HepG2 (cell line): ENCODE results near the gene SEC31A. TPM values are rescaled to one million over a fixed set of nuclear protein-coding genes. Genes with fewer than 3 reads are reported as not detected.

Source experiments
- ATAC-seq: fragments of 200-7000 bp; cut with Tn5 transposase; 3 replicates; pipeline ENCODE4 v1.9.1; 2020; ENCODE audit warnings: mild to moderate bottlenecking, moderate library complexity
- BruUV-seq: library from RNA; stranded (reverse); fragments of 400-500 nt; replicated peaks from 2 replicates; lab custom pipeline; 2021; lab: Mats Ljungman, UMichigan
- CTCF ChIA-PET: fragments of 300-600 bp; formaldehyde crosslinking; extraction: SDS; loops from one replicate; lab custom pipeline; 2021; ENCODE audit warnings: low total read pairs, inconsistent platforms, low intra/inter-chr PET ratio; lab: Yijun Ruan, JAX
- POLR2A ChIA-PET: fragments of 350-600 bp; sonication (Branson Sonifier 250); formaldehyde crosslinking; loops from one replicate; lab custom pipeline; 2020; ENCODE audit warnings: antibody characterized with exemption, inconsistent platforms; lab: Yijun Ruan, JAX
- DNase-seq: peaks from one replicate; pipeline ENCODE4 v3.0.0-alpha.2; 2015; ENCODE audit warnings: low spot score
- FAIRE-seq: peaks from 3 replicates; lab custom pipeline; 2011; peaks lifted over from hg19 to GRCh38; lab: Jason Lieb, UNC
- H2AFZ ChIP-seq: one replicate; pipeline ENCODE4 v1.6.1; 2011; ENCODE audit warnings: low read length, inconsistent platforms
- H3K27ac ChIP-seq: fragments of 300-600 bp; 3 replicates; pipeline ENCODE4 v1.8.0; 2011; ENCODE audit warnings: mixed run types, mild to moderate bottlenecking, mixed read lengths, low read length, inconsistent platforms; ENCODE audit not compliant: insufficient read depth; ENCODE audit errors: extremely low read length
- H3K27me3 ChIP-seq, 2 experiments: fragments of 200-600 bp in 1 of 2; 2 replicates in 1 of 2; 3 replicates in 1 of 2; pipeline versions ENCODE4 v1.6.0 to v1.8.0; 2011; ENCODE audit warnings: low read length in 2 of 2, mild to moderate bottlenecking in 2 of 2, moderate library complexity in 2 of 2, inconsistent platforms in 1 of 2; ENCODE audit not compliant: insufficient read depth in 2 of 2, control insufficient read depth in 1 of 2
- H3K36me3 ChIP-seq, 2 experiments: fragments of 200-600 bp in 1 of 2; replicated peaks in 1 of 2; 2 replicates in 1 of 2; 3 replicates in 1 of 2; pipeline versions ENCODE4 v1.5.1 to v1.8.0; 2011; ENCODE audit warnings: low read length in 2 of 2, inconsistent platforms in 1 of 2; ENCODE audit not compliant: insufficient read depth in 2 of 2, control insufficient read depth in 1 of 2
- H3K4me1 ChIP-seq: 2 replicates; pipeline ENCODE4 v1.5.1; 2012; ENCODE audit warnings: low read length, inconsistent platforms; ENCODE audit not compliant: insufficient read depth
- H3K4me2 ChIP-seq: 2 replicates; pipeline ENCODE4 v1.6.0; 2011; ENCODE audit warnings: low read depth, low read length, inconsistent platforms
- H3K4me3 ChIP-seq, 3 experiments: fragments of 200-600 bp in 1 of 3; sonication (generic), shearing (Covaris generic) in 1 of 3; replicated peaks in 1 of 3; 2 replicates each; pipeline ENCODE4 v1.5.1; 2011 to 2016; ENCODE audit warnings: low read length in 3 of 3, inconsistent platforms in 2 of 3, low read depth in 2 of 3, mild to moderate bottlenecking in 2 of 3, control low read depth in 1 of 3, mixed read lengths in 1 of 3; ENCODE audit not compliant: insufficient read depth in 1 of 3
- H3K79me2 ChIP-seq: one replicate; pipeline ENCODE4 v1.6.1; 2011; ENCODE audit warnings: low read length, inconsistent platforms; ENCODE audit not compliant: insufficient read depth
- H3K9ac ChIP-seq: 2 replicates; pipeline ENCODE4 v1.6.0; 2011; ENCODE audit warnings: mild to moderate bottlenecking, low read depth, low read length, inconsistent platforms; ENCODE audit not compliant: insufficient read depth
- H3K9me3 ChIP-seq: 2 replicates; pipeline ENCODE4 v1.5.1; 2012; ENCODE audit warnings: mild to moderate bottlenecking, low read length
- H4K20me1 ChIP-seq: 2 replicates; pipeline ENCODE4 v1.6.0; 2011; ENCODE audit warnings: inconsistent platforms, mild to moderate bottlenecking, low read length, moderate library complexity; ENCODE audit not compliant: insufficient read depth
- LCORL ChIP-seq, 2 experiments: fragments of 450-650 bp in 1 of 2; sonication (generic) in 1 of 2; formaldehyde crosslinking in 1 of 2; IDR thresholded peaks; 2 replicates each; pipeline versions ENCODE4 v1.5.0 to v1.6.1; 2017 to 2020; ENCODE audit warnings: antibody characterized with exemption in 1 of 2, missing genetic modification reagents in 1 of 2
- ZNF354B ChIP-seq: sonication (generic); formaldehyde crosslinking; IDR thresholded peaks from 2 replicates; pipeline ENCODE4 v1.8.0; 2022; ENCODE audit warnings: mild to moderate bottlenecking, missing genetic modification reagents
- WGBS: methylation state at CpG from one replicate; pipeline ENCODE4 v1.1.6; 2017; ENCODE audit warnings: low lambda C conversion rate; 5-methylcytosine and 5-hydroxymethylcytosine counted together
- in situ Hi-C: cut with HindIII; loops from 2 replicates; pipeline ENCODE4 v1.10.0; 2017; ENCODE audit warnings: low pct_unique_long_range_greater_than_20kb; ENCODE audit not compliant: extremely low pct_ligation_motif_present
- intact Hi-C: fragments of 100-400 bp; cut with micrococcal nuclease; formaldehyde crosslinking; loops from one replicate; pipeline ENCODE4 v1.10.0; 2022; ENCODE audit not compliant: unreplicated experiment
- polyA plus RNA-seq, 8 experiments: library from polyadenylated mRNA; depleted of rRNA in 3 of 8; stranded (reverse) in 7 of 8; unstranded in 1 of 8; fragments of >200 nt; fragmentation: Illumina TruSeq in 4 of 8; extraction: Trizol in 4 of 8; gene quantifications; 2 replicates each; pipeline versions ENCODE4 v1.2.1 to v1.2.3, GENCODE V29; 2011 to 2016; ENCODE audit warnings: low read depth in 4 of 8, missing spikeins in 1 of 8, mixed read lengths in 1 of 8; ENCODE audit not compliant: insufficient read depth in 1 of 8
- total RNA-seq, 5 experiments: library from RNA; depleted of rRNA; stranded (reverse); fragments of >200 nt; fragmentation: Illumina TruSeq; extraction: Trizol; gene quantifications; 2 replicates each; pipeline ENCODE4 v1.2.3, GENCODE V29; 2016; ENCODE audit warnings: low read depth in 1 of 5
- TF ChIP-seq, protein P1 (sequence below): sonication (generic); formaldehyde crosslinking; IDR thresholded peaks from 2 replicates; pipeline ENCODE4 v1.8.1; 2023; ENCODE audit warnings: missing genetic modification reagents, mild to moderate bottlenecking, borderline replicate concordance
- TF ChIP-seq, protein P2 (sequence below): sonication (generic); formaldehyde crosslinking; IDR thresholded peaks from 2 replicates; pipeline ENCODE4 v1.4.0; 2020; ENCODE audit warnings: missing genetic modification reagents

Gene SEC31A
- total and polyA plus RNA-seq, 2 of the 13 experiments (the other 11 are each of a cell fraction or from before 2014, with no cell fraction given), result 231 to 435 TPM

- Histone ChIP-seq H3K79me2 (no peaks in the 10 kb centered on the region), H3K9me3 (no peaks in the 10 kb centered on the region), H4K20me1 (no peaks in the 10 kb centered on the region), H2AFZ (no peak overlapping the region), H3K4me2 (peak overlapping the region; percentile 55; the same call in 1 of the 2 replicates), H3K27me3 (peaks cover 5 to 54% of the 10 kb centered on the region in 2 experiments), H3K9ac (no peak overlapping the region), H3K4me1 (no peaks in the 10 kb centered on the region), H3K27ac (no peak overlapping the region), H3K36me3 (no peaks in the 10 kb centered on the region), H3K4me3 (no peak overlapping the region)
- intact Hi-C loops (no loop called here), in situ Hi-C loops (no loop called here)
- no peak for FAIRE-seq
- DNase-seq, result no peak
- WGBS, result 11% methylated on average over 11 of the region's 47 CpGs
- CTCF ChIA-PET, result no interaction called here
- POLR2A ChIA-PET, result no interaction called here
- no TSS peak for BruUV-seq
- ATAC-seq, result peak; percentile 29
- TF ChIP-seq, protein P1, sequence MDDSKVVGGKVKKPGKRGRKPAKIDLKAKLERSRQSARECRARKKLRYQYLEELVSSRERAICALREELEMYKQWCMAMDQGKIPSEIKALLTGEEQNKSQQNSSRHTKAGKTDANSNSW (CRISPR knock-in tag), result no peak
- TF ChIP-seq, protein P2, sequence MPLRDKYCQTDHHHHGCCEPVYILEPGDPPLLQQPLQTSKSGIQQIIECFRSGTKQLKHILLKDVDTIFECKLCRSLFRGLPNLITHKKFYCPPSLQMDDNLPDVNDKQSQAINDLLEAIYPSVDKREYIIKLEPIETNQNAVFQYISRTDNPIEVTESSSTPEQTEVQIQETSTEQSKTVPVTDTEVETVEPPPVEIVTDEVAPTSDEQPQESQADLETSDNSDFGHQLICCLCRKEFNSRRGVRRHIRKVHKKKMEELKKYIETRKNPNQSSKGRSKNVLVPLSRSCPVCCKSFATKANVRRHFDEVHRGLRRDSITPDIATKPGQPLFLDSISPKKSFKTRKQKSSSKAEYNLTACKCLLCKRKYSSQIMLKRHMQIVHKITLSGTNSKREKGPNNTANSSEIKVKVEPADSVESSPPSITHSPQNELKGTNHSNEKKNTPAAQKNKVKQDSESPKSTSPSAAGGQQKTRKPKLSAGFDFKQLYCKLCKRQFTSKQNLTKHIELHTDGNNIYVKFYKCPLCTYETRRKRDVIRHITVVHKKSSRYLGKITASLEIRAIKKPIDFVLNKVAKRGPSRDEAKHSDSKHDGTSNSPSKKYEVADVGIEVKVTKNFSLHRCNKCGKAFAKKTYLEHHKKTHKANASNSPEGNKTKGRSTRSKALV (CRISPR knock-in tag), result peak; percentile 99
These were observed 93.4 kb downstream of the SEC31A start for GRCh38 chr4:82797405-82798111.

DNA sequence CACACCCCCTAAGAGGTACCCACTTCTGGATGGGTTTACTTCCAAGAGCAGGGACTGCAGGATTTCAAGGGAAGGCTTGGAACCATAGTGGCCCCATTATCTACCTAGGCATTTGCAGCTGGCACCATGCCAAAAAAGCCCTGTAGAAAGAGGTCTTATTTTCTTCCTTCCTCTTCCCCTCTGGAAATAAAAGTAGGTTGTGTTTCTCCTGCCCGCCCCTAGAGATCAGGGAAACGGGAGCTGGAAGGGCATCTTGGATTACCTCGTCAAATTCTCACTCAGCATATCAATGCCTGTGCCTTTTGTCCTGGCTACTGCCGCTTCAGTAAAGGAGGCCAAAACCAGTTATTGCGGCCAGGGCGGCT lies 93.9 kb downstream of the SEC31A start:
- POLR2A ChIA-PET, result no interaction called here
- FAIRE-seq (no peak), ATAC-seq (no peak; the same call in 2 of the 3 replicates), DNase-seq (no peak)
- H3K9ac ChIP-seq, result no peak overlapping the region
- H3K4me1 ChIP-seq, result no peaks in the 10 kb centered on the region
- 7% methylated on average over 6 of the region's 6 CpGs for WGBS
- no TSS peak for BruUV-seq
- H3K27ac ChIP-seq, result no peak overlapping the region
- H3K27me3 ChIP-seq, result peaks cover 5 to 58% of the 10 kb centered on the region in 2 experiments
- in situ Hi-C loops, result no loop called here
- H3K36me3 ChIP-seq, result no peaks in the 10 kb centered on the region
- H4K20me1 ChIP-seq, result no peaks in the 10 kb centered on the region
- CTCF ChIA-PET, result no interaction called here
- H2AFZ ChIP-seq, result no peak overlapping the region
- H3K79me2 ChIP-seq, result no peaks in the 10 kb centered on the region
- intact Hi-C loops, result no loop called here
- H3K4me2 ChIP-seq, result 0 out of 2 replicates have a peak overlapping the region, but pooled peaks have one; percentile 55
- no peak overlapping the region for H3K4me3 ChIP-seq
- no peaks in the 10 kb centered on the region for H3K9me3 ChIP-seq
- TF ChIP-seq LCORL (IDR thresholded peaks at IDR 0.05) (peak; percentile 97), LCORL (CRISPR knock-in tag; IDR thresholded peaks at IDR 0.05) (no peak), ZNF354B (CRISPR knock-in tag) (no peak)
